22Rv1 (cell line): Measurements from ENCODE around the gene JAML.

Experiments
- H3K27ac ChIP-seq: fragments of 450-650 bp; 2 replicates; pipeline ENCODE4 v1.5.1; 2017
- ZFX ChIP-seq: fragments of 450-650 bp; IDR thresholded peaks from 2 replicates; pipeline ENCODE4 v1.6.1; 2017; ENCODE audit warnings: antibody characterized with exemption, borderline replicate concordance
- TF ChIP-seq, protein P1 (sequence below): fragments of 450-650 bp; IDR thresholded peaks from 2 replicates; pipeline ENCODE4 v1.5.1; 2017; ENCODE audit warnings: mild to moderate bottlenecking

The JAML gene

DNA sequence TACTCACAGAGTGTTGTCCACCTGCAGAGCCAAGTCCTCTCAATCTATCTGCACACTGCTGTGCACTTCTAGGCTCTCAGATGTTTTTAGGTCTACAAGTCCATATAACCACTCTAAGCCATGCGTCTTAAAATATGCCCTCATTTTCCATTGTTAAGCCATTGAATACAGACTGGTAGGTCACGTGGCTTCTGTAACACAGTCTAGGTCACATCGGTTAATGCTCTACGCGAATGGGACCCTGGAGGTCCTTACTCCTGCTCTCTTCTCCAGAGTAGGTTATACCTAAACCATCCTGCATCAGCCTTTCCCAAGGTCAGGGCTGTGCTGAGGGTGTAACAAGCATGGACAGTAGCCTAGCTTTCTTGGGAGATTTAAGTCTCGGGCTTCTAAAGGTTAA, 819 bp downstream of the JAML start:
- no peak for TF ChIP-seq ZFX
- TF ChIP-seq, protein P1, sequence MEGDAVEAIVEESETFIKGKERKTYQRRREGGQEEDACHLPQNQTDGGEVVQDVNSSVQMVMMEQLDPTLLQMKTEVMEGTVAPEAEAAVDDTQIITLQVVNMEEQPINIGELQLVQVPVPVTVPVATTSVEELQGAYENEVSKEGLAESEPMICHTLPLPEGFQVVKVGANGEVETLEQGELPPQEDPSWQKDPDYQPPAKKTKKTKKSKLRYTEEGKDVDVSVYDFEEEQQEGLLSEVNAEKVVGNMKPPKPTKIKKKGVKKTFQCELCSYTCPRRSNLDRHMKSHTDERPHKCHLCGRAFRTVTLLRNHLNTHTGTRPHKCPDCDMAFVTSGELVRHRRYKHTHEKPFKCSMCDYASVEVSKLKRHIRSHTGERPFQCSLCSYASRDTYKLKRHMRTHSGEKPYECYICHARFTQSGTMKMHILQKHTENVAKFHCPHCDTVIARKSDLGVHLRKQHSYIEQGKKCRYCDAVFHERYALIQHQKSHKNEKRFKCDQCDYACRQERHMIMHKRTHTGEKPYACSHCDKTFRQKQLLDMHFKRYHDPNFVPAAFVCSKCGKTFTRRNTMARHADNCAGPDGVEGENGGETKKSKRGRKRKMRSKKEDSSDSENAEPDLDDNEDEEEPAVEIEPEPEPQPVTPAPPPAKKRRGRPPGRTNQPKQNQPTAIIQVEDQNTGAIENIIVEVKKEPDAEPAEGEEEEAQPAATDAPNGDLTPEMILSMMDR = no peak
- no peak overlapping the region for H3K27ac ChIP-seq

GRCh38 chr11:118223570-118223969, 1.2 kb downstream of the JAML start:
- TF ChIP-seq, protein P1 = no peak
- TF ChIP-seq ZFX = no peak
- no peak overlapping the region for H3K27ac ChIP-seq

GRCh38 chr11:118222437-118222836, 2.4 kb downstream of the JAML start:
- H3K27ac ChIP-seq = no peak overlapping the region
- TF ChIP-seq, protein P1 = no peak
- no peak for TF ChIP-seq ZFX

- no peak for TF ChIP-seq ZFX
- TF ChIP-seq, protein P1 = no peak
- no peak overlapping the region for H3K27ac ChIP-seq
These were observed 3.4 kb downstream of the JAML start for GRCh38 chr11:118221419-118221818.

- TF ChIP-seq, protein P1 = no peak
- TF ChIP-seq ZFX = no peak
These were observed 5.1 kb downstream of the JAML start for GRCh38 chr11:118219732-118220131.

GRCh38 chr11:118219244-118219643, 5.6 kb downstream of the JAML start:
- H3K27ac ChIP-seq = no peak overlapping the region
- TF ChIP-seq ZFX = no peak
- TF ChIP-seq, protein P1 = no peak

More at GRCh38 chr11:118219732-118220131, 5.1 kb downstream of the JAML start:
- H3K27ac ChIP-seq = no peak overlapping the region

DNA sequence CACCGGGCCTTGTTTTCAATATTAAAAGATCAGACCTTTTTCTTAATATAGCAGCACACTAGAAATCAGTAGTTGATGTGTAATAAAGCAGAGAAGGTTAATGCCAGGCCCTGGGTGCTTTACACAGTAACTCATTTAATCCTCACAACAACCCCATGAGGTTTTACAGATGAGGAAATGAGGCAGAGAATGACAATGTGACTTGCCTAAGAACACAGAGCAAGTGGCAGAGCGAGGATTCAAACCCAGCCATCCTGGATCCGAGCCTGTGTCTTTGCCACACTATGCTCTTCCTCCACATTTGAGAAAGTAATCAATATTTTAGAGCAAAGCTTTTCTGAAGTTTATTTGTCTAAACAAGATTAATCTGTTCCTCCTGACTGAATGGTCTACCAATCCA, 7.2 kb downstream of the JAML start:
- no peak overlapping the region for H3K27ac ChIP-seq
- TF ChIP-seq ZFX = no peak
- TF ChIP-seq, protein P1 = no peak
